ENCODE measurements around the gene ATN1.

GRCh38 chr12:6942331-6942665 lies 14.5 kb downstream of the ATN1 start:
- no peak for TF ChIP-seq CTCF (IDR thresholded peaks at IDR 0.05)
- TF ChIP-seq POLR2A (IDR thresholded peaks at IDR 0.05) = no peak

Data from prostate gland (tissue), 2 donors.